ENCODE results near the gene TESK2. TPM values are rescaled to one million over a fixed set of nuclear protein-coding genes. Genes with fewer than 3 reads are reported as not detected.

TESK2 gene
- total and polyA plus RNA-seq, 2 experiments from 2014 or later, result 1.1 to 1.5 TPM

DNA sequence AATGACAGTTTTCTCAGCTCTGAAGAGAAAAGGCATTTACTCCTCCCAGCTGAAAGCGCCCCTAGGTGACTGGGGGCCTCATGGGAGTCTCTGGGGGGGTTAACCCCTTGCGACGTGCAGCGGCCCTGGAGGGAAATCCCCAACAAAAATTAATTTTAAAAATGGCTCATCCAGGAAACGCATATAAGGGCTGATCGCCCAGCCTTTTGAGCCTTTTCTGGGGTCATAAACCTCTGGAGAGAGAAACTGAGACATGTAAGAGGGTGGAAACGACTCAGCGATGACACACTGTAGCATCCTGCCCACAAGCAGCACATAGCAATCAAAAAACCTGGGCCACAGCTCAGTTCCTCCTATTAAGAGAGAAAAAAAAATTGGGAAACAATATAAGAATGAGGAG lies 184.6 kb downstream of the TESK2 start:
- H3K9me2 ChIP-seq (ENCODE audit: insufficient read depth), result no peaks in the 10 kb centered on the region
- no peaks in the 10 kb centered on the region for H3K79me2 ChIP-seq (ENCODE audit: insufficient read depth)
- peak overlapping the region; percentile 34 for H3K9ac ChIP-seq
- TF ChIP-seq EZH2phosphoT487 (IDR thresholded peaks at IDR 0.05; ENCODE audit: insufficient read depth, low read depth) (no peak), EZH2 (IDR thresholded peaks at IDR 0.05; ENCODE audit: insufficient read depth, poor library complexity, severe bottlenecking) (no peak)
- peak overlapping the region; percentile 83 for H2AFZ ChIP-seq
- H3K4me3 ChIP-seq, result peak overlapping the region; percentile 11; the same call in 1 of the 2 replicates
- H4K20me1 ChIP-seq (ENCODE audit: insufficient read depth), result no peaks in the 10 kb centered on the region
- DNase-seq, result peak; percentile 67
- H3K27me3 ChIP-seq (replicated peaks; ENCODE audit: insufficient read depth), result no peaks in the 10 kb centered on the region
- peaks cover 21% of the 10 kb centered on the region for H3K4me1 ChIP-seq (ENCODE audit: insufficient read depth)
- H3K36me3 ChIP-seq (ENCODE audit: low read depth), result no peaks in the 10 kb centered on the region
- peak overlapping the region; percentile 51 for H3K27ac ChIP-seq
- H3F3A ChIP-seq (ENCODE audit: insufficient read depth), result peaks cover 26% of the 10 kb centered on the region
- in situ Hi-C loops (cut with MboI), result loop anchor here (25.0 kb wide), 1 partner anchor 469 kb away; the partner anchor contains the start of gene PTCH2
- 8 to 14% methylated on average over 8 of the region's 8 CpGs for WGBS, 2 experiments (ENCODE audit: low coverage in 1 of 2, low lambda C conversion rate in 2 of 2, missing lambda C conversion rate in 2 of 2)
- peak overlapping the region; percentile 15 for H3K4me2 ChIP-seq (ENCODE audit: unreplicated experiment)
- no peaks in the 10 kb centered on the region for H3K9me3 ChIP-seq (ENCODE audit: low read depth)

DNA sequence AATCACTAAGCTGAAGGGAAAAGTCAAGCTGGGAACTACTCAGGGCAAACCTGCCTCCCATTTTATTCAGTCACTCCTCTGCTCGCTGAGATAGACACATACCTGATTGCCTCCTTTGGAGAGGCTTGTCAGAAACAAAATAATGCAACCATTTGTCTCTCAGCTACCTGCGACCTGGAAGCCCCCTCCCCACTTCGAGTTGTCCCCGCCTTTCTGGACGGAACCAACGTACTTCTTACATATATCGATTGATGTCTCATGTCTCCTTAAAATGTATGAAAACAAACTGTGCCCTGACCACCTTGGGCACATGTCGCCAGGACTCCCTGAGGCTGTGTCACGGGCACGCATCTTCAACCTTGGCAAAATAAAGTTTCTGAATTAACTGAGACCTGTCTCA lies 185.7 kb downstream of the TESK2 start:
- in situ Hi-C loops (cut with MboI), result loop anchor here (25.0 kb wide), 1 partner anchor 468 kb away; the partner anchor contains the start of gene PTCH2
- Histone ChIP-seq H3K4me1 (ENCODE audit: insufficient read depth) (peaks cover 21% of the 10 kb centered on the region), H3K27ac (no peak overlapping the region), H3K4me3 (no peak overlapping the region), H3K4me2 (ENCODE audit: unreplicated experiment) (no peak overlapping the region), H3K9me3 (ENCODE audit: low read depth) (no peaks in the 10 kb centered on the region), H3K9ac (no peak overlapping the region), H3K9me2 (ENCODE audit: insufficient read depth) (no peaks in the 10 kb centered on the region), H3F3A (ENCODE audit: insufficient read depth) (peaks cover 26% of the 10 kb centered on the region), H3K36me3 (ENCODE audit: low read depth) (no peaks in the 10 kb centered on the region), H3K27me3 (replicated peaks; ENCODE audit: insufficient read depth) (no peaks in the 10 kb centered on the region), H4K20me1 (ENCODE audit: insufficient read depth) (no peaks in the 10 kb centered on the region), H3K79me2 (ENCODE audit: insufficient read depth) (no peaks in the 10 kb centered on the region), H2AFZ (no peak overlapping the region)
- no peak for DNase-seq
- 85 to 87% methylated on average over 10 of the region's 10 CpGs for WGBS, 2 experiments (ENCODE audit: low coverage in 1 of 2, low lambda C conversion rate in 2 of 2, missing lambda C conversion rate in 2 of 2)
- no peak for TF ChIP-seq EZH2phosphoT487 (IDR thresholded peaks at IDR 0.05; ENCODE audit: insufficient read depth, low read depth)
- TF ChIP-seq EZH2 (IDR thresholded peaks at IDR 0.05; ENCODE audit: insufficient read depth, poor library complexity, severe bottlenecking), result no peak

DNA sequence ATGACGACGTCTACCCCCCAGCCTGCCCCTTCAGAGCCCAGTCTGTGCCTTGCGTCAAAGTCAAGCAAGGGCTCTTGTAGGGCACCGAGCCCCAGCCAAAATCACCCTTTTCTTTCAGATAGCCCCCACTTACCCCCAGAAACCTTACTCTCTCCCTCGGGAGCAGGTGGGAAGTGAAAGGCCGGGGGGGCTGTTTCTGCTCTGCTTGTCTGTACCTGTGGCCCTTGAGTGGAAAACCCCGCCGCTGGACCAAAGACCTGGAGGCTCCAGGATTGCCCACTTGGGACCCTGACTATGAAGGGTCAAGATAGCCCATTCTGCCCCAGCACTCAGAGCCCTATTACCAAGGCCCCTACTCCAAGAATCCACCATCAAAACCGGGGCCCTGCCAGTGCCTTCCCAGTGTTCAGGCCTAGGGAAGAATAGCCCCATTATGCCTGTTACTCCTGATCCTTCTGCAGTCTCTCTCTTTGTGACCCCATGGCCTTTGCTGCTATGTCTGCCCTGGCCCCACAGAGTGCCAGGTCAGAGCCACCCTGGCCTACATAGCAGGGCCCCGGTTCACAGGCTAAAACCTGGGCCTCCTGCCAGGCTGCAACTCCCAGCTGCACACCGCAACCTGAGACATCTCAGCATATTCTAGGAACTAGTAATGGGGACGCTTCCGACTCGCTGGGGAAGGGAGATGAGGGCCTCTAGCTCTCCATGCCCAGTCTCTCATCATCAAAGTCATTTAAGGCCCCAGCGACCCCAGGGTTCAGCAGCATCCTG lies 186.5 kb downstream of the TESK2 start:
- Histone ChIP-seq H3K4me1 (ENCODE audit: insufficient read depth) (peaks cover 21% of the 10 kb centered on the region), H3K4me3 (peak overlapping the region; percentile 79), H3K9ac (peak overlapping the region; percentile 88), H3K27ac (peak overlapping the region; percentile 84), H3K9me3 (ENCODE audit: low read depth) (no peaks in the 10 kb centered on the region), H3F3A (ENCODE audit: insufficient read depth) (peaks cover 26% of the 10 kb centered on the region), H3K27me3 (replicated peaks; ENCODE audit: insufficient read depth) (no peaks in the 10 kb centered on the region), H4K20me1 (ENCODE audit: insufficient read depth) (no peaks in the 10 kb centered on the region), H2AFZ (peak overlapping the region; percentile 91), H3K4me2 (ENCODE audit: unreplicated experiment) (peak overlapping the region; percentile 84), H3K9me2 (ENCODE audit: insufficient read depth) (no peaks in the 10 kb centered on the region), H3K79me2 (ENCODE audit: insufficient read depth) (no peaks in the 10 kb centered on the region), H3K36me3 (ENCODE audit: low read depth) (no peaks in the 10 kb centered on the region)
- TF ChIP-seq EZH2phosphoT487 (IDR thresholded peaks at IDR 0.05; ENCODE audit: insufficient read depth, low read depth) (no peak), EZH2 (IDR thresholded peaks at IDR 0.05; ENCODE audit: insufficient read depth, poor library complexity, severe bottlenecking) (no peak)
- peak; percentile 9 for DNase-seq
- whole genome bisulfite sequencing, 2 experiments (ENCODE audit: low coverage in 1 of 2, low lambda C conversion rate in 2 of 2, missing lambda C conversion rate in 2 of 2), result 62 to 64% methylated on average over 14 to 15 of the region's 15 CpGs
- in situ Hi-C loops (cut with MboI), result loop anchor here (25.0 kb wide), 1 partner anchor 467 kb away; the partner anchor contains the start of gene PTCH2

DNA sequence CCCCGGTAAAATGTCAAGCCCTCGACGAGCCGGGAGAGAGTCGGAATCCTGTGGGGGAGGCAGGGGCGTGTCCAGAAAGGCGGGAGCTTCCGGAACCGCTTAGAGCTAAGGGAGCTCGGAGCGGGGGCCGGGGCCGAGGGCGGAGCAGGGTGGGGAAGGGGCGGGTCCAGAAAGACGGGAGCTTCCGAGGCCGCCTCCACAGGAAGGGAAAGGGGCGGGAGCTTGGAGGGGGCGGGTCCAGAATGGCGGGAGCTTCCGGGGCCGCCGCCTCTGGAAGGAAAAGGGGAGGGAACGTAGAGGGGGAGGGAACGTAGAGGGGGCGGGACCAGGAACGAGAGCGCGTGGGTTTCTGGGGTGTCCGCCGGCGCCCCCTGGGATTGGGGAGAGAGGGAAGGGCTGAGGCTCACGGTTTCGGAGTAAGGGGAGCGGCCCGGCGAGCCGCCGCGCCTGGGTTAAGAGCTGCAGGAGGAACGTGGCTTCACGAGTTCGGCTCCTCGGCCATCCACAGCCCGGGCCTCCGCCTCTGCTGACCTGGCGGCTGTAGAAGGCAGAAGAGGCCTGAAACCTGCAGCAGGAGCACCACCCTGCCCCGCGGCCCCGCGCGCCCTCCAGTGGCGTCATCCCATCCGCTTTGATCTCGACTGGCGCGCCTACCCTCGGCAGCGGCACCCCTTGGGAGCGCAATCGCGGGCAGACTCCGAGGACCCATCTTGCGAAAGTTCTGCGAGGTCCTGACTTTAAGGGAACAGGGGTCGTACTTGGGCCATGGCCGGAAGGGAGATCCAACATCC lies 187.2 kb downstream of the TESK2 start:
- H3K4me1 ChIP-seq (ENCODE audit: insufficient read depth), result peaks cover 21% of the 10 kb centered on the region
- no peaks in the 10 kb centered on the region for H3K9me2 ChIP-seq (ENCODE audit: insufficient read depth)
- no peaks in the 10 kb centered on the region for H3K79me2 ChIP-seq (ENCODE audit: insufficient read depth)
- H3F3A ChIP-seq (ENCODE audit: insufficient read depth), result peaks cover 26% of the 10 kb centered on the region
- H4K20me1 ChIP-seq (ENCODE audit: insufficient read depth), result no peaks in the 10 kb centered on the region
- H3K9me3 ChIP-seq (ENCODE audit: low read depth), result no peaks in the 10 kb centered on the region
- H2AFZ ChIP-seq, result peak overlapping the region; percentile 94
- H3K27me3 ChIP-seq (replicated peaks; ENCODE audit: insufficient read depth), result no peaks in the 10 kb centered on the region
- peak; percentile 99 for DNase-seq
- H3K36me3 ChIP-seq (ENCODE audit: low read depth), result no peaks in the 10 kb centered on the region
- 1 to 2% methylated on average over 29 to 68 of the region's 68 CpGs for WGBS, 2 experiments (ENCODE audit: low coverage in 1 of 2, low lambda C conversion rate in 2 of 2, missing lambda C conversion rate in 2 of 2)
- H3K4me3 ChIP-seq, result peak overlapping the region; percentile 79
- in situ Hi-C loops (cut with MboI), result loop anchor here (25.0 kb wide), 1 partner anchor 466 kb away; the partner anchor contains the start of gene PTCH2
- no peak for TF ChIP-seq EZH2phosphoT487 (IDR thresholded peaks at IDR 0.05; ENCODE audit: insufficient read depth, low read depth)
- no peak for TF ChIP-seq EZH2 (IDR thresholded peaks at IDR 0.05; ENCODE audit: insufficient read depth, poor library complexity, severe bottlenecking)
- H3K9ac ChIP-seq, result peak overlapping the region; percentile 88
- H3K27ac ChIP-seq, result peak overlapping the region; percentile 88
- H3K4me2 ChIP-seq (ENCODE audit: unreplicated experiment), result peak overlapping the region; percentile 84

Data from GM23248 (cell line).